GM18508 (cell line): Measurements from ENCODE around the gene PNMA6A.
"Not testable (repeated sequence)": the region's sequence is repeated elsewhere in the genome, so short reads cannot be mapped to it uniquely, and the experiment has no call there.

Experiments
- ATAC-seq: cut with Tn5 transposase; IDR thresholded peaks from one replicate; pipeline ENCODE4 v1.9.1; 2021; ENCODE audit warnings: moderate number of reproducible peaks; ENCODE audit not compliant: insufficient read depth, unreplicated experiment

Gene PNMA6A

GRCh38 chrX:153071909-153072583 lies at the start of gene PNMA6A:
Gene PNMA6A (plus strand): TSS chrX:153072454. CDS start chrX:153073063, 609 bp downstream.
- ATAC-seq: not testable (repeated sequence)

GRCh38 chrX:153026501-153026900 lies 45.8 kb upstream of the PNMA6A start:
- ATAC-seq: not testable (repeated sequence)

GRCh38 chrX:153028487-153028886 lies 43.8 kb upstream of the PNMA6A start:
- not testable (repeated sequence) for ATAC-seq

GRCh38 chrX:153029162-153029561 lies 43.1 kb upstream of the PNMA6A start:
- ATAC-seq: no peak

- no peak for ATAC-seq
Measured at GRCh38 chrX:153029875-153030274, 42.4 kb upstream of the PNMA6A start.

- ATAC-seq: no peak
Measured at GRCh38 chrX:153030801-153031200, 41.5 kb upstream of the PNMA6A start.

- no peak for ATAC-seq
Measured at GRCh38 chrX:153032397-153033118, 39.7 kb upstream of the PNMA6A start.

GRCh38 chrX:153049093-153049492 lies 23.2 kb upstream of the PNMA6A start:
- no peak for ATAC-seq

- no peak for ATAC-seq
Measured at GRCh38 chrX:153052534-153052933, 19.7 kb upstream of the PNMA6A start.

GRCh38 chrX:153055871-153056749 lies 16.1 kb upstream of the PNMA6A start, which contains the start of gene PNMA3:
Gene PNMA3 (plus strand): TSS chrX:153056470. CDS start chrX:153057056, 586 bp downstream.
- ATAC-seq: no peak

GRCh38 chrX:153057281-153057680 lies 15.0 kb upstream of the PNMA6A start:
- ATAC-seq: no peak

- no peak for ATAC-seq
Measured at GRCh38 chrX:153059191-153060094, 12.8 kb upstream of the PNMA6A start.

GRCh38 chrX:153060095-153060445 lies 12.2 kb upstream of the PNMA6A start:
- ATAC-seq: no peak

GRCh38 chrX:153061732-153062131 lies 10.5 kb upstream of the PNMA6A start:
- ATAC-seq: no peak

- no peak for ATAC-seq
Measured at GRCh38 chrX:153063315-153063714, 8.9 kb upstream of the PNMA6A start.

GRCh38 chrX:153064061-153064460 lies 8.2 kb upstream of the PNMA6A start:
- no peak for ATAC-seq

- no peak for ATAC-seq
Measured at GRCh38 chrX:153065389-153065788, 6.9 kb upstream of the PNMA6A start.

- not testable (repeated sequence) for ATAC-seq
Measured at GRCh38 chrX:153066402-153066801, 5.9 kb upstream of the PNMA6A start.

- ATAC-seq: not testable (repeated sequence)
Measured at GRCh38 chrX:153073331-153073730, 1.1 kb downstream of the PNMA6A start.
